ENCODE measurements around the gene USP3. TPM values are rescaled to one million over a fixed set of nuclear protein-coding genes. Genes with fewer than 3 reads are reported as not detected.

Gene USP3
- total and polyA plus RNA-seq, 10 of the 15 experiments (the other 5 are each of a cell fraction or from before 2014, with no cell fraction given) = 23.8 to 64.5 (median 50.3) TPM

DNA sequence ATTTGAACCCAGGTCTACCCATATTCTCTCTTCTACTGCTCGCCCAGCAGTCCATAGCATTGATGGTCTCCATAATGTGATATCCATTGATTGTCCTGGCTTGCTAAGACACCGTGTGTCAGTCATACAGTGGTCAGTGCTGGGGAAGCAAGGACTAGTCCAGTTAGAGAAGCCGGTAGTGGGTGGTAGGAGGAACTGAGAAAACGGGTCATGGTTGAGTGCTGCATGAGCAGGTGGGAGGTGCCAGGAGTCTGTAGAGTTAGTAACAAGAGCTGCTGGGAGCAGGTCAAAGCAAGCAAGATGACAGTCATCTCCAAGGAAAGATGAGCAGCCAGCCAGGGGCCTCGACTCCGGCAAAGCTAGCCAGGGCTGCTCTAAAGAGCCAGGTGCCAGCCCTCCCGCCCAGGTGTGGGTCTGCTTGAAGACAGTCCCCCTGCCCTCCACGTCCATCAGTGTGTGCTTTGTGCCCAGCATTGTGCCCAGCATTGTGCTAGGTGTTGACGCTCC is 29.5 kb upstream of the USP3 start:
- Histone ChIP-seq H3K27ac (ENCODE audit: control insufficient read depth, insufficient read depth) (peak overlapping the region; percentile 100), H3K4me2 (ENCODE audit: control insufficient read depth, insufficient read depth) (peak overlapping the region; percentile 99), H3K27me3 (replicated peaks in 1 of 2; ENCODE audit: control insufficient read depth in 2 of 2, insufficient read depth in 2 of 2, low read length in 1 of 2) (no peaks in the 10 kb centered on the region), H3K79me2 (ENCODE audit: control insufficient read depth, insufficient read depth, low read length) (no peaks in the 10 kb centered on the region; the same call in 1 of the 2 replicates), H2AFZ (ENCODE audit: control insufficient read depth, low read depth, low read length) (peak overlapping the region; percentile 37; the same call in 1 of the 2 replicates), H3K4me1 (ENCODE audit: control insufficient read depth, insufficient read depth, low read length) (peaks cover 67% of the 10 kb centered on the region), H3K4me3 (peak overlapping the region; percentile 59), H3K9me3 (replicated peaks; ENCODE audit: control insufficient read depth, insufficient read depth, low read length) (no peaks in the 10 kb centered on the region), H4K20me1 (ENCODE audit: control insufficient read depth, insufficient read depth) (no peaks in the 10 kb centered on the region), H3K9ac (ENCODE audit: control insufficient read depth, insufficient read depth, low read length) (peak overlapping the region; percentile 80), H3K36me3 (ENCODE audit: control insufficient read depth in 2 of 2, insufficient read depth in 2 of 2, low read length in 1 of 2) (no peaks in the 10 kb centered on the region)
- SMC1A ChIA-PET (ENCODE audit: uncharacterized antibody, unreplicated experiment) = interaction anchor here (0.5 to 6.8 kb wide), 18 partner anchors 9 to 135 kb away, joined by 3 to 115 read pairs (median 6); partner anchors contain the start of genes FBXL22 and USP3
- ATAC-seq (peak; percentile 80), FAIRE-seq (peak; percentile 88), DNase-seq (ENCODE audit: low read depth, low spot score) (peak; percentile 98)
- CTCF ChIA-PET = interaction anchor here (1.0 to 15.5 kb wide), 12 partner anchors 8 to 123 kb away, joined by 3 to 272 read pairs (median 10); partner anchors contain the start of genes FBXL22 and USP3
- in situ Hi-C loops (cut with MboI) (loop anchor here (25.0 kb wide), 1 partner anchor 1412 kb away; no protein-coding TSS in a partner anchor), intact Hi-C loops (cut with micrococcal nuclease; ENCODE audit: unreplicated experiment) (loop anchor here (1.0 to 10.0 kb wide), 3 partner anchors 9 to 680 kb away; partner anchors contain the start of genes CIAO2A, SNX1 and SNX22)
- POLR2A ChIA-PET = interaction anchor here (1.0 to 5.4 kb wide), 17 partner anchors 9 to 298 kb away, joined by 3 to 40 read pairs (median 4); partner anchors contain the start of gene USP3
- no TSS peak for BruUV-seq (replicated peaks)
- under 1% methylated on average over 8 of the region's 9 CpGs for WGBS (ENCODE audit: insufficient coverage, insufficient replicate concordance, low lambda C conversion rate, missing lambda C conversion rate)
- RAD21 ChIA-PET (ENCODE audit: unreplicated experiment) = interaction anchor here (1.0 to 11.9 kb wide), 15 partner anchors 8 to 132 kb away, joined by 3 to 197 read pairs (median 8); partner anchors contain the start of gene USP3
- no peak for TF ChIP-seq SMC3 (IDR thresholded peaks at IDR 0.05; ENCODE audit: borderline replicate concordance, low read length)
- TF ChIP-seq, protein P1, sequence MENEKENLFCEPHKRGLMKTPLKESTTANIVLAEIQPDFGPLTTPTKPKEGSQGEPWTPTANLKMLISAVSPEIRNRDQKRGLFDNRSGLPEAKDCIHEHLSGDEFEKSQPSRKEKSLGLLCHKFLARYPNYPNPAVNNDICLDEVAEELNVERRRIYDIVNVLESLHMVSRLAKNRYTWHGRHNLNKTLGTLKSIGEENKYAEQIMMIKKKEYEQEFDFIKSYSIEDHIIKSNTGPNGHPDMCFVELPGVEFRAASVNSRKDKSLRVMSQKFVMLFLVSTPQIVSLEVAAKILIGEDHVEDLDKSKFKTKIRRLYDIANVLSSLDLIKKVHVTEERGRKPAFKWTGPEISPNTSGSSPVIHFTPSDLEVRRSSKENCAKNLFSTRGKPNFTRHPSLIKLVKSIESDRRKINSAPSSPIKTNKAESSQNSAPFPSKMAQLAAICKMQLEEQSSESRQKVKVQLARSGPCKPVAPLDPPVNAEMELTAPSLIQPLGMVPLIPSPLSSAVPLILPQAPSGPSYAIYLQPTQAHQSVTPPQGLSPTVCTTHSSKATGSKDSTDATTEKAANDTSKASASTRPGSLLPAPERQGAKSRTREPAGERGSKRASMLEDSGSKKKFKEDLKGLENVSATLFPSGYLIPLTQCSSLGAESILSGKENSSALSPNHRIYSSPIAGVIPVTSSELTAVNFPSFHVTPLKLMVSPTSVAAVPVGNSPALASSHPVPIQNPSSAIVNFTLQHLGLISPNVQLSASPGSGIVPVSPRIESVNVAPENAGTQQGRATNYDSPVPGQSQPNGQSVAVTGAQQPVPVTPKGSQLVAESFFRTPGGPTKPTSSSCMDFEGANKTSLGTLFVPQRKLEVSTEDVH (IDR thresholded peaks at IDR 0.05; ENCODE audit: low read depth, partially characterized antibody) = no peak
- TF ChIP-seq ZNF207 (IDR thresholded peaks at IDR 0.05; ENCODE audit: borderline replicate concordance) = no peak
- TF ChIP-seq POLR2AphosphoS5 (IDR thresholded peaks at IDR 0.05; ENCODE audit: low read length) = peak; percentile 71
- TF ChIP-seq, protein P2, sequence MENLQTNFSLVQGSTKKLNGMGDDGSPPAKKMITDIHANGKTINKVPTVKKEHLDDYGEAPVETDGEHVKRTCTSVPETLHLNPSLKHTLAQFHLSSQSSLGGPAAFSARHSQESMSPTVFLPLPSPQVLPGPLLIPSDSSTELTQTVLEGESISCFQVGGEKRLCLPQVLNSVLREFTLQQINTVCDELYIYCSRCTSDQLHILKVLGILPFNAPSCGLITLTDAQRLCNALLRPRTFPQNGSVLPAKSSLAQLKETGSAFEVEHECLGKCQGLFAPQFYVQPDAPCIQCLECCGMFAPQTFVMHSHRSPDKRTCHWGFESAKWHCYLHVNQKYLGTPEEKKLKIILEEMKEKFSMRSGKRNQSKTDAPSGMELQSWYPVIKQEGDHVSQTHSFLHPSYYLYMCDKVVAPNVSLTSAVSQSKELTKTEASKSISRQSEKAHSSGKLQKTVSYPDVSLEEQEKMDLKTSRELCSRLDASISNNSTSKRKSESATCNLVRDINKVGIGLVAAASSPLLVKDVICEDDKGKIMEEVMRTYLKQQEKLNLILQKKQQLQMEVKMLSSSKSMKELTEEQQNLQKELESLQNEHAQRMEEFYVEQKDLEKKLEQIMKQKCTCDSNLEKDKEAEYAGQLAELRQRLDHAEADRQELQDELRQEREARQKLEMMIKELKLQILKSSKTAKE (IDR thresholded peaks at IDR 0.05; ENCODE audit: low read depth, poor library complexity, severe bottlenecking) = peak; percentile 45
- TF ChIP-seq, protein P3, sequence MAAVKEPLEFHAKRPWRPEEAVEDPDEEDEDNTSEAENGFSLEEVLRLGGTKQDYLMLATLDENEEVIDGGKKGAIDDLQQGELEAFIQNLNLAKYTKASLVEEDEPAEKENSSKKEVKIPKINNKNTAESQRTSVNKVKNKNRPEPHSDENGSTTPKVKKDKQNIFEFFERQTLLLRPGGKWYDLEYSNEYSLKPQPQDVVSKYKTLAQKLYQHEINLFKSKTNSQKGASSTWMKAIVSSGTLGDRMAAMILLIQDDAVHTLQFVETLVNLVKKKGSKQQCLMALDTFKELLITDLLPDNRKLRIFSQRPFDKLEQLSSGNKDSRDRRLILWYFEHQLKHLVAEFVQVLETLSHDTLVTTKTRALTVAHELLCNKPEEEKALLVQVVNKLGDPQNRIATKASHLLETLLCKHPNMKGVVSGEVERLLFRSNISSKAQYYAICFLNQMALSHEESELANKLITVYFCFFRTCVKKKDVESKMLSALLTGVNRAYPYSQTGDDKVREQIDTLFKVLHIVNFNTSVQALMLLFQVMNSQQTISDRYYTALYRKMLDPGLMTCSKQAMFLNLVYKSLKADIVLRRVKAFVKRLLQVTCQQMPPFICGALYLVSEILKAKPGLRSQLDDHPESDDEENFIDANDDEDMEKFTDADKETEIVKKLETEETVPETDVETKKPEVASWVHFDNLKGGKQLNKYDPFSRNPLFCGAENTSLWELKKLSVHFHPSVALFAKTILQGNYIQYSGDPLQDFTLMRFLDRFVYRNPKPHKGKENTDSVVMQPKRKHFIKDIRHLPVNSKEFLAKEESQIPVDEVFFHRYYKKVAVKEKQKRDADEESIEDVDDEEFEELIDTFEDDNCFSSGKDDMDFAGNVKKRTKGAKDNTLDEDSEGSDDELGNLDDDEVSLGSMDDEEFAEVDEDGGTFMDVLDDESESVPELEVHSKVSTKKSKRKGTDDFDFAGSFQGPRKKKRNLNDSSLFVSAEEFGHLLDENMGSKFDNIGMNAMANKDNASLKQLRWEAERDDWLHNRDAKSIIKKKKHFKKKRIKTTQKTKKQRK (IDR thresholded peaks at IDR 0.05; ENCODE audit: low read depth, low read length) = no peak
- peak; percentile 88; the same call in 1 of the 2 replicates for TF ChIP-seq BACH1 (IDR thresholded peaks at IDR 0.05; ENCODE audit: borderline replicate concordance)
- no peak for TF ChIP-seq ZZZ3 (IDR thresholded peaks at IDR 0.05; ENCODE audit: control insufficient read depth, insufficient read length, low read depth)
- TF ChIP-seq SMAD1 (IDR thresholded peaks at IDR 0.05; ENCODE audit: low read depth, partially characterized antibody) = no peak
- TF ChIP-seq ATF7 (IDR thresholded peaks at IDR 0.05; ENCODE audit: low read depth) = peak; percentile 54
- TF ChIP-seq GATAD2B (conservative IDR thresholded peaks at IDR 0.05; ENCODE audit: low read depth) = no peak; the same call in 1 of the 2 replicates
- TF ChIP-seq, protein P4, sequence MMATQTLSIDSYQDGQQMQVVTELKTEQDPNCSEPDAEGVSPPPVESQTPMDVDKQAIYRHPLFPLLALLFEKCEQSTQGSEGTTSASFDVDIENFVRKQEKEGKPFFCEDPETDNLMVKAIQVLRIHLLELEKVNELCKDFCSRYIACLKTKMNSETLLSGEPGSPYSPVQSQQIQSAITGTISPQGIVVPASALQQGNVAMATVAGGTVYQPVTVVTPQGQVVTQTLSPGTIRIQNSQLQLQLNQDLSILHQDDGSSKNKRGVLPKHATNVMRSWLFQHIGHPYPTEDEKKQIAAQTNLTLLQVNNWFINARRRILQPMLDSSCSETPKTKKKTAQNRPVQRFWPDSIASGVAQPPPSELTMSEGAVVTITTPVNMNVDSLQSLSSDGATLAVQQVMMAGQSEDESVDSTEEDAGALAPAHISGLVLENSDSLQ (IDR thresholded peaks at IDR 0.05) = peak; percentile 97
- TF ChIP-seq TCF7 (IDR thresholded peaks at IDR 0.05; ENCODE audit: borderline replicate concordance) = no peak
